ENCODE results near the gene TMEM270. TPM values are rescaled to one million over a fixed set of nuclear protein-coding genes. Genes with fewer than 3 reads are reported as not detected.

Gene TMEM270
- total and polyA plus RNA-seq, 2 of the 8 experiments (the other 6 are each of a cell fraction or from before 2014, with no cell fraction given): 0.26 TPM; not detected in 1

GRCh38 chr7:73888959-73889358 lies 28.0 kb downstream of the TMEM270 start:
- H3K4me1 ChIP-seq (replicated peaks in 1 of 4; ENCODE audit: control insufficient read depth in 3 of 4, insufficient read depth in 4 of 4, low read length in 3 of 4): peaks cover 0 to 4% (median 0%) of the 10 kb centered on the region in 4 experiments; a peak in 3 of 7 replicates
- no peaks in the 10 kb centered on the region for H3K9me3 ChIP-seq (ENCODE audit: insufficient read depth in 2 of 2, low read depth in 1 of 2, low read length in 1 of 2)
- no peaks in the 10 kb centered on the region for H3K79me1 ChIP-seq (ENCODE audit: low read depth, low read length)
- no peak overlapping the region for H2AK5ac ChIP-seq (ENCODE audit: low read depth, low read length)
- no peak overlapping the region for H3K4me2 ChIP-seq (ENCODE audit: insufficient read depth in 1 of 2, low read depth in 2 of 2, low read length in 2 of 2)
- H3K27me3 ChIP-seq (replicated peaks in 1 of 4; ENCODE audit: control insufficient read depth in 3 of 4, extremely low read depth in 1 of 4, insufficient read depth in 3 of 4, low read length in 3 of 4): no peaks in the 10 kb centered on the region
- ChIA-PET POLR2A (ENCODE audit: partially characterized antibody) (no interaction called here), CTCF (ENCODE audit: partially characterized antibody) (interaction anchor here (0.8 to 1.5 kb wide), 5 partner anchors 11 to 138 kb away, joined by 3 to 6 read pairs (median 3); no protein-coding TSS in a partner anchor)
- H2BK20ac ChIP-seq (ENCODE audit: low read length): no peak overlapping the region
- H3K56ac ChIP-seq (replicated peaks; ENCODE audit: insufficient read length, low read depth, low read length): no peak overlapping the region
- no peak overlapping the region for H3K4ac ChIP-seq (replicated peaks; ENCODE audit: insufficient read length, low read depth, low read length)
- no peak overlapping the region for H3K4me3 ChIP-seq (ENCODE audit: extremely low read depth in 1 of 4, insufficient read depth in 2 of 4, low read depth in 3 of 4, low read length in 4 of 4)
- no peak overlapping the region for H3K27ac ChIP-seq (ENCODE audit: low read depth, low read length)
- H2BK5ac ChIP-seq (ENCODE audit: low read depth, low read length): no peak overlapping the region
- no peak overlapping the region for H3K14ac ChIP-seq (ENCODE audit: insufficient read length)
- no peak overlapping the region for H2AFZ ChIP-seq (ENCODE audit: low read length)
- no peak for FAIRE-seq
- no peak overlapping the region for H4K91ac ChIP-seq (replicated peaks; ENCODE audit: insufficient read length, low read length)
- no peaks in the 10 kb centered on the region for H3K79me2 ChIP-seq (ENCODE audit: control insufficient read depth in 1 of 2, insufficient read depth in 2 of 2, low read length in 2 of 2)
- 67% methylated on average over 6 of the region's 6 CpGs; no CpG with 5 or more reads in 1 of the 2 experiments for WGBS, 2 experiments (ENCODE audit: extremely low coverage in 1 of 2, insufficient coverage in 1 of 2, insufficient read length in 1 of 2, insufficient replicate concordance in 2 of 2, low coverage in 1 of 2, low lambda C conversion rate in 2 of 2, missing lambda C conversion rate in 1 of 2)
- no peaks in the 10 kb centered on the region for H3K36me3 ChIP-seq (ENCODE audit: control insufficient read depth in 2 of 4, insufficient read depth in 4 of 4, low read length in 3 of 4)
- H3K9ac ChIP-seq (replicated peaks in 1 of 4; ENCODE audit: extremely low read depth in 1 of 4, low read depth in 3 of 4, low read length in 3 of 4): no peak overlapping the region
- H4K8ac ChIP-seq (ENCODE audit: extremely low read depth, insufficient read depth, low read length): no peak overlapping the region
- H4K20me1 ChIP-seq (replicated peaks in 1 of 2; ENCODE audit: control insufficient read depth in 1 of 2, insufficient read depth in 2 of 2, low read length in 2 of 2): no peaks in the 10 kb centered on the region
- H3K23me2 ChIP-seq (ENCODE audit: low read depth, low read length): no peaks in the 10 kb centered on the region
- no peak for DNase-seq (ENCODE audit: low read depth in 1 of 2, low spot score in 2 of 2)
- no peak overlapping the region for H2BK12ac ChIP-seq (ENCODE audit: low read depth, low read length)
- no peak overlapping the region for H3K23ac ChIP-seq (ENCODE audit: insufficient read length)
- H2BK15ac ChIP-seq (ENCODE audit: low read length): no peak overlapping the region
- H3K18ac ChIP-seq (ENCODE audit: extremely low read depth, low read length): no peak overlapping the region
- H2BK120ac ChIP-seq (replicated peaks; ENCODE audit: low read depth, low read length): no peak overlapping the region
- H4K5ac ChIP-seq (ENCODE audit: insufficient read length, low read depth, low read length): no peak overlapping the region
- no peak for TF ChIP-seq PHF8 (conservative IDR thresholded peaks at IDR 0.05; ENCODE audit: low read depth, low read length)
- TF ChIP-seq JUND (IDR thresholded peaks at IDR 0.05; ENCODE audit: low read length): no peak
- no peak for TF ChIP-seq BCL11A (IDR thresholded peaks at IDR 0.05; ENCODE audit: low read depth in 2 of 2, low read length in 2 of 2)
- TF ChIP-seq RBBP5 (IDR thresholded peaks at IDR 0.05; ENCODE audit: borderline replicate concordance, low read depth, low read length): no peak
- TF ChIP-seq POLR2AphosphoS5 (IDR thresholded peaks at IDR 0.05; ENCODE audit: low read depth, low read length): no peak
- TF ChIP-seq CHD2 (IDR thresholded peaks at IDR 0.05; ENCODE audit: low read length): no peak
- TF ChIP-seq, protein P1, sequence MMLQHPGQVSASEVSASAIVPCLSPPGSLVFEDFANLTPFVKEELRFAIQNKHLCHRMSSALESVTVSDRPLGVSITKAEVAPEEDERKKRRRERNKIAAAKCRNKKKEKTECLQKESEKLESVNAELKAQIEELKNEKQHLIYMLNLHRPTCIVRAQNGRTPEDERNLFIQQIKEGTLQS (IDR thresholded peaks at IDR 0.05; ENCODE audit: insufficient read depth, low read depth, low read length): no peak
- TF ChIP-seq SIN3A (conservative IDR thresholded peaks at IDR 0.05 in 1 of 2, IDR thresholded peaks at IDR 0.05 in 1 of 2; ENCODE audit: low read depth in 1 of 2, low read length in 2 of 2): no peak
- no peak for TF ChIP-seq SP1 (IDR thresholded peaks at IDR 0.05; ENCODE audit: low read depth, low read length)
- no peak for TF ChIP-seq GTF2F1 (IDR thresholded peaks at IDR 0.05; ENCODE audit: borderline replicate concordance, low read depth, low read length)
- TF ChIP-seq CBX8 (IDR thresholded peaks at IDR 0.05; ENCODE audit: borderline replicate concordance, low read depth, low read length): no peak
- TF ChIP-seq KDM4A (IDR thresholded peaks at IDR 0.05; ENCODE audit: low read depth, low read length, severe bottlenecking): no peak
- TF ChIP-seq BACH1 (IDR thresholded peaks at IDR 0.05; ENCODE audit: low read length): no peak
- TF ChIP-seq EGR1 (IDR thresholded peaks at IDR 0.05; ENCODE audit: borderline replicate concordance, low read depth, low read length): no peak
- TF ChIP-seq CREB1 (IDR thresholded peaks at IDR 0.05): no peak
